ENCODE data around the gene CEACAM20.
"Not testable (repeated sequence)": the region's sequence is repeated elsewhere in the genome, so short reads cannot be mapped to it uniquely, and the experiment has no call there.

CEACAM20 gene

GRCh38 chr19:44544031-44544430, 14.6 kb upstream of the CEACAM20 start:
- DNase-seq: no peak

DNA sequence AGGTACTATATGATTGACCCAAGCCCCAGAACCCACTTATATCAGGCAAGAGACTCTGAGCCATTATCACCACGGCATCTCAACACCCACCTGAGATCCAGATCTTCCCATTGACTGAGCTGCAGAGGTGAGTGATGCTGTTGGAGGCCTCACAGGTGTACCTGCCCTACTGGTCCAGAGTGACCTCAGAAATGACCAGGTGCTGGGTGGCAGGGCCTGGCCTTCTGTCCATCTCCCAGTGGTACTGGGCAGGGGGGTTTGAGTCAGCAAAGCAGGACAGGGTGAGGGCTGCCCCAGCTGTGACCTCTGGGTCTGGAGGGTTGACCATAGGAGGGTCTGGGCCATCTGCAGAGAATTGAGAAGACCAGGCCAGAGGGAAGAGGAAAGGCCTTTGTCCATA, 13.2 kb upstream of the CEACAM20 start:
- DNase-seq: no peak

DNA sequence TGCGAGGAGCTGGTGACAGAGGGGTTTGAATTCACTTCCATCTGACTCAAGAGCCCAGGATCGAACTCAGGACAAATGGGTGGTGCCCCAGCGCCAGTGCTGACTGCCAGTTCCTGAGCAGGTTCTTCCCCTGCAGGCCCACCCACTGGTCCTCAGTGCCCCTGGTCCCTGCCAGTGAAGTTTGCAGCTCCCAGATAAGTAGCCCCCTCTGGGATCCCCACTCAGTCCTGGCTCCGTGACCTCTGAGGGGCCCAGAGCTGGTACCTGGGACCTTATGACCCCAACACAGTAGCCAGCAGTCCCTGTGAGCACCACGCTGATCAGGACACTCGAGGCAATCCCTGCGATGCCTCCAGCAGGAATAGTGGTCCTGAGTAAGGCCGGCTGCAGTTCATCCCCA, 11.3 kb upstream of the CEACAM20 start:
- DNase-seq: no peak

- DNase-seq: no peak
These were observed 10.5 kb upstream of the CEACAM20 start for GRCh38 chr19:44539991-44540390.

- DNase-seq: no peak
These were observed 9.9 kb upstream of the CEACAM20 start for GRCh38 chr19:44539236-44539826.

- not testable (repeated sequence) for DNase-seq
These were observed 5.9 kb upstream of the CEACAM20 start for GRCh38 chr19:44535361-44535760.

DNA sequence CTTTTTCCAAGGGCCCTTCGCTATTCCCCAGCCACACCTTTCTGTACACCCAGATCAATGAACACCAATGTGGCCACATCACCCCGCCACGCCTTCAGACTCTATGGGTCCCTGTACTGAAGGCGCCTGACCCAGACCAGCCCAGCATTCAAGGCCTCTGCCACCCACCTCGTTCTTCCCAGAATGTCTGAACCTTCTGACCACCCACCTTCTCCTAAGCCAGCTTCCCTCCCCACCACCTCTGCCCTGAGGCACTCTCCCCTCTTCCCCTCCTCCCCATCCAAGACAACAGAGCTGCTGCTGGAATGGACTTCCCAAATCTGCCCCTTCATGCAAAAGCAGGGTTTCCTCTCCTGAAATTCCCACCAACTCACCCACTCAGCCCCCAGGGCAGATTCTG, 3.3 kb upstream of the CEACAM20 start:
- DNase-seq: no peak

DNA sequence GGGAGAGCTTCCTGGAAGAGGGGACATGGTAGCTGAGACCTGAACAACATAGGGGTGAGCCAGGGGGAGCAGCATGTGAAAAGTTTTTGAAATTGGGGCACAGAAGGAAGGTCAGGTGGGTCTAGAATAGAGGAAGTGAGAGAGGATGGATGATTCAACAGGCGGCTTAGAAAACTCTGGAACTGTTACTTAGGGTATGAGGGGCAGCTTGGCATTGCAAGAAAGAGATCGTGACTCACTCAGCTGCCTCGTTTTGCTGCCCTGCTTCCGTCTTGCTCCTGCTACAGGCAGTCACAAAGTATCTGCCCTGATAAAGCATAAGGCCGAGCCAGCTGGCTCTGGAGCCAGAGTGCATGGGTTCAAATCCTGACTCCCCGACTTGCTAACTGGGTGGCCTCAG, 1.3 kb upstream of the CEACAM20 start:
- DNase-seq: no peak

GRCh38 chr19:44527554-44527953, 1.9 kb downstream of the CEACAM20 start:
- DNase-seq: no peak

DNA sequence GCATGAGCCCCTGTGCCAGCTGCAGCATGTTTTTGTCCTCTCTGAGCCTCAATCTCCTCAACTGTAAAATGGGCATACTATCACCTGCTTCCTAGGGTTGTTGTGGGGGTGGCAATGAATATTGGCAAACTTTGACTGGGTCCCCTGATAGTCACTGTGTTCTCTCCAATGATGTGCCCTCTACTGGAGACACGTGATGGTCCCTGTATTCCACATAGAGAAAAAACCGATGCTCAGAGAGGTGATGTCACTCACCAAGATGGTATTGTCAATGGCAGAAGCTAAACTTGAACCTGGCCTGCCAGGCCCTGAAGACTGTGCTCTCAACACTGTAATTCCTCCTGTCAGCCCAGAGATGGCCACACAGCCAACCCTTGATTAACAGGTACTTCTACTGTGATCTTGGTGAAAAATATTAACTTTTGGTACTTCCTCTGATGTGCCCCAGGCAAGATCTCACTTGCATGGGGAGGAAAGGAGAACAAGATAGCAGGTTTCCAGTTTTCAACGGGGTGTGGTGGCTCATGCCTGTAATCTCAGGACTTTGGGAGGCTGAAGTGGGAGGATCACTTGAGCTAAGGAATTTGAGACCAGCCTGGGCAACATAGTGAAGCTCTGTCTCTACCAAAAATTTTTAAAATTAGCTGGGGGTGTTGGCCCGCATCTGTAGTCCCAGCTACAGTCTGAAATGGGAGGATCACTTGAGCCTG, 3.6 kb downstream of the CEACAM20 start:
- no peak for DNase-seq

DNA sequence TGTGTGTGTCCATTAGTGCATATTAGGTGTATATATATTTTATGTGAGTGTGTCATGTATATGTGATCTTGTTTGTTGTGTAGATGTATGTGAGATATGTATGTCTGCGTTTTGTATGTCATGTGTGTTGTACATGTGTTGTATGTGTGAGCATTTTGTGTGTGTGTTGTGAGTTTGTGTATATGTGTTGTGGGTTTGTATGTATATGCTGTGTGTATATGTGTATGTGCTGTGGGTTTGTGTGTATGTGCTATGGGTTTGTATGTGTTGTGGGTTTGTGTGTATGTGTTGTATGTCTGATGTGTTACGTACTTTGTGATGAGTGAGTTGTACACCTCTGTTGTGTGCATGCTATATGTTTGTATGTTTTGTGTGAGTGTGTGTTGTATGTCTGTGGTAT, 8.1 kb downstream of the CEACAM20 start:
- no peak for DNase-seq

DNA sequence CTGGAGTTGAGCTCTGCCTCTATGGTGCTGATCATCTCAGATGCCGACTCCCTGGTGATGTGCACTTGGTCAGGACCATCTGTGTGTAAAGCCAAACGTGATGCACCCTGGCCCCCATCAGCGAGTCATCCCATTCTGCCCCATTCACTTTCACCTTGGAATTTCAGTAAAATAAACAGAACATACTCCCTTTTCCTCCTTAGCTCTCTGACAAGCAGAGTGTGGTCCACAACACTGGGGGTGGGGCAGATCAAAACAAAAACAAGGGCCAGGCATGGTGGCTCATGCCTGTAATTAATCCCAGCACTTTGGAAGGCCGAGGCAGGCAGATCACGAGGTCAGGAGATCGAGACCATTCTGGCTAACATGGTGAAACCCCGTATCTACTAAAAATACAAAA, 12.3 kb downstream of the CEACAM20 start:
- DNase-seq: no peak

GRCh38 chr19:44515907-44516306, 13.6 kb downstream of the CEACAM20 start:
- no peak for DNase-seq

- DNase-seq: no peak
These were observed 14.4 kb downstream of the CEACAM20 start for GRCh38 chr19:44515031-44515430.

GRCh38 chr19:44512326-44513298, 16.9 kb downstream of the CEACAM20 start:
- DNase-seq: no peak

DNA sequence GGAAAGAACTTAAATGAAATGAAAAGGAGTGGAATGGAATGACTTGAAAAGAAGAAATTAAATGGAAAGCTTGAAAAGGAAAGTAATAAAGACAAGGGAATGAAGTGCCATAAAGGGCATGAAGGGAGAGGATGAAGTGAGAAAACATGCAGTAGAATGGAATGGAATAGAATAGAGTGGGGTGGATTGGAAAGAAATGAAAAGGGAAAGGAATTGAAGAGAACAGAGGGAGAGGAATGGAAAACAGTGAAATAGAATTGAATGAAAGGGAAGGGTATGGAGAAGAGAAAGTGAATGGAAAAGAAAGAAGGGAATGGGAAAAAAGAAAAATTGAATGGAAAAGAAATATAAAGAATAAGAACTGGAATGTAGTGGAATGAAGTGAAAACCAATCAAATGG, 20.0 kb downstream of the CEACAM20 start:
- DNase-seq: no peak

GRCh38 chr19:44499962-44500949, 29.2 kb downstream of the CEACAM20 start, which contains the start of gene ZNF180:
TSS of gene ZNF180 (minus strand) at chr19:44500522. CDS start at chr19:44497334, 3,188 bp downstream.
- peak; percentile 91 for DNase-seq

- no peak for DNase-seq
These were observed 29.9 kb downstream of the CEACAM20 start for GRCh38 chr19:44499559-44499958.

DNA sequence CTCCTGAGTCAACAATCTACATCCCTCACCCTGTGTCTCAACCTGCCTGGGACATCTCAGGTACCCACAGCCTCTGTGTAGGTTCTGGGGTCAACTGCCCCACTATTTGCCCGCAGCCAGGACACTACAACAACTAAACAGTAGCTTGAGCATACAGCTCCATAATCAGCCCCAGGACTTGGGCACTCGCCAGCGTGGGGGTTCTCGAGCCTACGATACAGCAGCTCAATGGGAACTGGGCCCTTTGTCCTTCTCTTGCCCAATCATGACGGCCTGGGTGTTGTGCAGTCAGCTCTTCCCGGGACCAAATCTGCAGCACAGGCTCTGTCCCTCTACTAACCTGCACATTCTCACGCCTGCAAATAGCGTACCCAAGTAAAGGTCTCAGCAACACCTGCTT, 30.5 kb downstream of the CEACAM20 start:
- no peak for DNase-seq

DNA sequence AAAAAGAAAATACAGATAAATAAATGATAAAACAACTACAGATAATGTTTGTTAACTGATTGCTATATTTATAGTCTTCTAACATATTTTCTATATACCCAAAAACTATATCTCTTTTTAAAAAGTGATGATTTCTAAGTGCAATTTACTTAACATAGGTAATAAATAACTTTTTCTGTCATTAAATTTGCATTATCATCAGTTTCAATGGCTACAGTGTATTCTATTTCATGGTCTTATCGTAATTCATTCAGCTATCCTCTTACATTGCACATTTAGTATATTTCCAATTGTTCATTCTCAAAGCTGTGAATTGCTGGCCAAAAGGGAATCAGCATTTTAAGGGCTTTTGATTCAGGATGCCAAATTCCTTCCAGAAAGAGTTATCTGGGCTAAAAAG, 32.8 kb downstream of the CEACAM20 start:
- no peak for DNase-seq

GRCh38 chr19:44476559-44477408, 52.7 kb downstream of the CEACAM20 start:
- DNase-seq: peak; percentile 7
